GM12865 (cell line): ENCODE measurements around the gene LTO1.

Experiments
- DNase-seq: peaks from one replicate; pipeline ENCODE4 v3.0.0; 2010; ENCODE audit warnings: low read depth
- H3K4me3 ChIP-seq: 2 replicates; pipeline ENCODE4 v1.5.1; 2011; ENCODE audit warnings: mild to moderate bottlenecking, low read depth, low read length, control low read depth
- CTCF ChIP-seq: IDR thresholded peaks from 2 replicates; pipeline ENCODE4 v1.5.1; 2011; ENCODE audit warnings: low read length, control low read depth, low read depth, inconsistent platforms; ENCODE audit not compliant: insufficient read depth; ENCODE audit errors: missing control alignments

The LTO1 gene

GRCh38 chr11:69636512-69637197 lies 38.5 kb downstream of the LTO1 start:
- TF ChIP-seq CTCF, result no peak
- no peak overlapping the region for H3K4me3 ChIP-seq
- no peak for DNase-seq

GRCh38 chr11:69635804-69636511 lies 39.2 kb downstream of the LTO1 start:
- DNase-seq, result no peak
- no peak for TF ChIP-seq CTCF
- H3K4me3 ChIP-seq, result no peak overlapping the region

- no peak overlapping the region for H3K4me3 ChIP-seq
- TF ChIP-seq CTCF, result no peak
- no peak for DNase-seq
These were observed 40.0 kb downstream of the LTO1 start for GRCh38 chr11:69635195-69635594.

- no peak for DNase-seq
- H3K4me3 ChIP-seq, result no peak overlapping the region
- no peak for TF ChIP-seq CTCF
These were observed 40.6 kb downstream of the LTO1 start for GRCh38 chr11:69634590-69634989.

- no peak for TF ChIP-seq CTCF
- DNase-seq, result no peak
- H3K4me3 ChIP-seq, result no peak overlapping the region
These were observed 41.1 kb downstream of the LTO1 start for GRCh38 chr11:69634069-69634468.

- no peak for TF ChIP-seq CTCF
- no peak overlapping the region for H3K4me3 ChIP-seq
- no peak for DNase-seq
These were observed 42.3 kb downstream of the LTO1 start for GRCh38 chr11:69632900-69633299.
